HEK293T (cell line): ENCODE results near the gene SEZ6L.

Experiments
- CTCF ChIA-PET: fragments of 350-600 bp; formaldehyde crosslinking; extraction: SDS; loops from one replicate; lab custom pipeline; 2021; ENCODE audit warnings: antibody characterized with exemption, inconsistent platforms; lab: Yijun Ruan, JAX
- POLR2A ChIA-PET: fragments of 350-600 bp; formaldehyde crosslinking; extraction: SDS; loops from one replicate; lab custom pipeline; 2020; ENCODE audit warnings: antibody characterized with exemption, inconsistent platforms; lab: Yijun Ruan, JAX
- DNase-seq: peaks from one replicate; pipeline ENCODE4 v3.0.0; 2012; ENCODE audit warnings: mixed read lengths; ENCODE audit errors: extremely low spot score
- ARNT ChIP-seq: fragments of 450-650 bp; IDR thresholded peaks from 2 replicates; pipeline ENCODE4 v1.6.1; 2017; ENCODE audit warnings: mild to moderate bottlenecking
- BHLHE40 ChIP-seq: fragments of 450-650 bp; IDR thresholded peaks from 2 replicates; pipeline ENCODE4 v1.6.1; 2016; ENCODE audit warnings: mild to moderate bottlenecking, moderate library complexity, borderline replicate concordance
- CTBP1 ChIP-seq: fragments of 450-650 bp; IDR thresholded peaks from 2 replicates; pipeline ENCODE4 v1.6.1; 2016; ENCODE audit warnings: borderline replicate concordance
- ELF4 ChIP-seq: fragments of 450-650 bp; IDR thresholded peaks from 2 replicates; pipeline ENCODE4 v1.6.1; 2017; ENCODE audit warnings: antibody characterized with exemption
- FOXA1 ChIP-seq: fragments of 450-650 bp; IDR thresholded peaks from 2 replicates; pipeline ENCODE4 v1.6.1; 2016; ENCODE audit warnings: mild to moderate bottlenecking
- FOXK2 ChIP-seq: fragments of 450-650 bp; IDR thresholded peaks from 2 replicates; pipeline ENCODE4 v1.6.1; 2016; ENCODE audit warnings: mild to moderate bottlenecking
- FOXM1 ChIP-seq: fragments of 450-650 bp; IDR thresholded peaks from 2 replicates; pipeline ENCODE4 v1.6.1; 2017; ENCODE audit warnings: mild to moderate bottlenecking, borderline replicate concordance
- HDGF ChIP-seq: fragments of 450-650 bp; IDR thresholded peaks from 2 replicates; pipeline ENCODE4 v1.6.1; 2017; ENCODE audit warnings: antibody characterized with exemption, borderline replicate concordance
- L3MBTL2 ChIP-seq: fragments of 450-650 bp; conservative IDR thresholded peaks from 2 replicates; pipeline ENCODE4 v1.6.1; 2016; ENCODE audit warnings: mild to moderate bottlenecking
- LEF1 ChIP-seq: fragments of 450-650 bp; IDR thresholded peaks from 2 replicates; pipeline ENCODE4 v1.6.1; 2017; ENCODE audit warnings: mild to moderate bottlenecking, borderline replicate concordance
- NFRKB ChIP-seq: fragments of 450-650 bp; IDR thresholded peaks from 2 replicates; pipeline ENCODE4 v1.6.1; 2016; ENCODE audit warnings: mild to moderate bottlenecking, moderate library complexity
- SP1 ChIP-seq: fragments of 450-650 bp; IDR thresholded peaks from 2 replicates; pipeline ENCODE4 v1.6.1; 2017
- SUZ12 ChIP-seq: fragments of 450-650 bp; IDR thresholded peaks from 2 replicates; pipeline ENCODE4 v1.6.1; 2016; ENCODE audit warnings: mild to moderate bottlenecking
- TARDBP ChIP-seq: fragments of 450-650 bp; IDR thresholded peaks from 2 replicates; pipeline ENCODE4 v1.6.1; 2016
- ZNF384 ChIP-seq: fragments of 450-650 bp; IDR thresholded peaks from 2 replicates; pipeline ENCODE4 v1.6.1; 2016
- TF ChIP-seq, protein P1 (sequence below): fragments of 450-650 bp; IDR thresholded peaks from 2 replicates; pipeline ENCODE4 v1.6.1; 2016

SEZ6L gene

GRCh38 chr22:26205494-26205893 is 36.2 kb downstream of the SEZ6L start:
- ChIA-PET CTCF (no interaction called here), POLR2A (no interaction called here)
- no peak for DNase-seq
- TF ChIP-seq FOXA1, result no peak
- no peak for TF ChIP-seq ZNF384
- TF ChIP-seq FOXK2, result no peak
- no peak for TF ChIP-seq SP1
- no peak for TF ChIP-seq SUZ12
- TF ChIP-seq, protein P1, sequence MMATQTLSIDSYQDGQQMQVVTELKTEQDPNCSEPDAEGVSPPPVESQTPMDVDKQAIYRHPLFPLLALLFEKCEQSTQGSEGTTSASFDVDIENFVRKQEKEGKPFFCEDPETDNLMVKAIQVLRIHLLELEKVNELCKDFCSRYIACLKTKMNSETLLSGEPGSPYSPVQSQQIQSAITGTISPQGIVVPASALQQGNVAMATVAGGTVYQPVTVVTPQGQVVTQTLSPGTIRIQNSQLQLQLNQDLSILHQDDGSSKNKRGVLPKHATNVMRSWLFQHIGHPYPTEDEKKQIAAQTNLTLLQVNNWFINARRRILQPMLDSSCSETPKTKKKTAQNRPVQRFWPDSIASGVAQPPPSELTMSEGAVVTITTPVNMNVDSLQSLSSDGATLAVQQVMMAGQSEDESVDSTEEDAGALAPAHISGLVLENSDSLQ, result no peak
- no peak for TF ChIP-seq HDGF
- no peak for TF ChIP-seq L3MBTL2

GRCh38 chr22:26210334-26210733 is 41.1 kb downstream of the SEZ6L start:
- no peak for DNase-seq
- CTCF ChIA-PET, result no interaction called here
- POLR2A ChIA-PET, result no interaction called here
- TF ChIP-seq ZNF384 (no peak), BHLHE40 (no peak), LEF1 (no peak), FOXM1 (no peak), CTBP1 (no peak), L3MBTL2 (no peak), TARDBP (no peak)
- TF ChIP-seq, protein P1, result no peak

DNA sequence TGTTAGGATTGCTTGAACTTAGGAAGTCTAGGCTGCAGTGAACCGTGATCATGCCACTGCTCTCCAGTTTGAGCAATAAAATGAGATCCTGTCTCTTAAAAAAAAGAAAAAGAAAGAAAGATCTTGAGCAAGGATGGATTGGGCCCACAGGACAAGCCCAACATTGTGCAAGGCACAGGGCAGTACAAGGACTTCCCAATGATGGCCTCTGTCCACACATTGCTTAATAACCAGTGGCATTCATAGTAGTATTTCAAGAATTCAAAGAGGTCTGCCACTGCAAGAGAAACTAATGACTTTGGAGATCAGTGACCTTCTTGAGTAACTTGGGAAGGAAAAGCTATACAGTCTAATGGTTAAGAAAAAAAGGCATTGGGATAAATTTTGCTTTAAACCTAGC is 44.6 kb downstream of the SEZ6L start:
- DNase-seq, result no peak
- TF ChIP-seq, protein P1, result no peak
- TF ChIP-seq HDGF, result no peak
- TF ChIP-seq ZNF384, result no peak
- no peak for TF ChIP-seq L3MBTL2
- TF ChIP-seq TARDBP, result no peak
- no peak for TF ChIP-seq FOXK2
- TF ChIP-seq ELF4, result no peak
- TF ChIP-seq SUZ12, result no peak
- no peak for TF ChIP-seq NFRKB
- TF ChIP-seq FOXM1, result no peak
- no peak for TF ChIP-seq BHLHE40
- no peak for TF ChIP-seq ARNT
- TF ChIP-seq SP1, result no peak
- no peak for TF ChIP-seq LEF1
- no peak for TF ChIP-seq FOXA1
- no peak for TF ChIP-seq CTBP1
- CTCF ChIA-PET, result no interaction called here
- POLR2A ChIA-PET, result no interaction called here

- ChIA-PET POLR2A (no interaction called here), CTCF (no interaction called here)
- TF ChIP-seq HDGF, result no peak
- no peak for TF ChIP-seq FOXA1
- TF ChIP-seq FOXM1, result no peak
- TF ChIP-seq CTBP1, result no peak
- TF ChIP-seq LEF1, result no peak
- TF ChIP-seq ARNT, result no peak
- TF ChIP-seq SUZ12, result no peak
- TF ChIP-seq ZNF384, result no peak
- no peak for TF ChIP-seq BHLHE40
- no peak for TF ChIP-seq SP1
- no peak for TF ChIP-seq L3MBTL2
- TF ChIP-seq, protein P1, result no peak
- DNase-seq, result no peak
Measured at GRCh38 chr22:26214466-26214865, 45.2 kb downstream of the SEZ6L start.

GRCh38 chr22:26215736-26216135 is 46.5 kb downstream of the SEZ6L start:
- CTCF ChIA-PET, result no interaction called here
- no peak for DNase-seq
- POLR2A ChIA-PET, result no interaction called here
- TF ChIP-seq, protein P1, result no peak
- no peak for TF ChIP-seq HDGF
- TF ChIP-seq L3MBTL2, result no peak
- no peak for TF ChIP-seq NFRKB
- TF ChIP-seq LEF1, result no peak
- no peak for TF ChIP-seq FOXA1
- no peak for TF ChIP-seq SP1
- TF ChIP-seq SUZ12, result no peak
- no peak for TF ChIP-seq BHLHE40
- no peak for TF ChIP-seq ARNT
- TF ChIP-seq ELF4, result no peak
- TF ChIP-seq FOXK2, result no peak
- no peak for TF ChIP-seq FOXM1

- ChIA-PET POLR2A (no interaction called here), CTCF (no interaction called here)
- TF ChIP-seq LEF1 (no peak), L3MBTL2 (no peak), BHLHE40 (no peak), HDGF (no peak), NFRKB (no peak), CTBP1 (no peak), FOXA1 (no peak), FOXK2 (no peak), ELF4 (no peak), ZNF384 (no peak), SP1 (no peak), TARDBP (no peak), ARNT (no peak), SUZ12 (no peak), FOXM1 (no peak)
- TF ChIP-seq, protein P1, result no peak
- DNase-seq, result no peak
Measured at GRCh38 chr22:26225207-26225606, 55.9 kb downstream of the SEZ6L start.
